GM12891 (cell line): ENCODE data around the gene SMIM35.

Experiments used
- DNase-seq: peaks from one replicate; pipeline ENCODE4 v3.0.0; 2011; ENCODE audit warnings: low spot score; ENCODE audit not compliant: insufficient read length
- FAIRE-seq: peaks from 2 replicates; lab custom pipeline; 2011; peaks lifted over from hg19 to GRCh38; lab: Jason Lieb, UNC
- PAX5 ChIP-seq: IDR thresholded peaks from 2 replicates; pipeline ENCODE4 v1.6.1; 2011; ENCODE audit warnings: low read length, moderate library complexity, mild to moderate bottlenecking; ENCODE audit not compliant: insufficient read depth, severe bottlenecking
- POLR2A ChIP-seq: IDR thresholded peaks from 2 replicates; pipeline ENCODE4 v1.6.1; 2011; ENCODE audit warnings: low read depth, low read length, control low read depth
- POLR2AphosphoS5 ChIP-seq: IDR thresholded peaks from 2 replicates; pipeline ENCODE4 v1.6.1; 2011; ENCODE audit warnings: low read depth, low read length, control low read depth
- POU2F2 ChIP-seq: IDR thresholded peaks from 2 replicates; pipeline ENCODE4 v1.6.1; 2011; ENCODE audit warnings: low read depth, mild to moderate bottlenecking, control low read depth, low read length, moderate library complexity
- SPI1 ChIP-seq: IDR thresholded peaks from 2 replicates; pipeline ENCODE4 v1.6.1; 2011; ENCODE audit warnings: low read depth, low read length, control low read depth
- TAF1 ChIP-seq: IDR thresholded peaks from 2 replicates; pipeline ENCODE4 v1.6.1; 2011; ENCODE audit warnings: low read depth, low read length, control low read depth

Gene SMIM35

DNA sequence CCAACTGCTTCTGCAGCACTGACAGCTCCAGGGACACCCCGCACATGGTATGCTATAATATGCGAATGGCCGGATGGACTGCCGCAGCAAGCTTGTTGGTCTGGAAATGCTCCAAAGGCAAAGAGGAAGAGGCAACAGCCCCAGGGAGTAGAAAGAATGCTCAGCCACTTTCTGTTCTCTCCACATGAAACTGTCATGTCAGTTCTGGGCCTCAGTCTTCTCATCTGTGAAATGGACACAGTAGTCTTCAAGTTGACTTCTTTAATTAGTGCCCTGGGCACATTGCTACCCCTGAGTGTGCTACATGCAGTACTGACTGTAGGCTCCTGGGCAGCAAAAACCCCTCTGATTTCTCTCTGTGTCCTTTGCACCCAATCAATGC lies 80.6 kb downstream of the SMIM35 start:
- TF ChIP-seq SPI1: peak; percentile 27; the same call in 1 of the 2 replicates
- no peak for TF ChIP-seq TAF1
- DNase-seq: no peak
- FAIRE-seq: no peak

DNA sequence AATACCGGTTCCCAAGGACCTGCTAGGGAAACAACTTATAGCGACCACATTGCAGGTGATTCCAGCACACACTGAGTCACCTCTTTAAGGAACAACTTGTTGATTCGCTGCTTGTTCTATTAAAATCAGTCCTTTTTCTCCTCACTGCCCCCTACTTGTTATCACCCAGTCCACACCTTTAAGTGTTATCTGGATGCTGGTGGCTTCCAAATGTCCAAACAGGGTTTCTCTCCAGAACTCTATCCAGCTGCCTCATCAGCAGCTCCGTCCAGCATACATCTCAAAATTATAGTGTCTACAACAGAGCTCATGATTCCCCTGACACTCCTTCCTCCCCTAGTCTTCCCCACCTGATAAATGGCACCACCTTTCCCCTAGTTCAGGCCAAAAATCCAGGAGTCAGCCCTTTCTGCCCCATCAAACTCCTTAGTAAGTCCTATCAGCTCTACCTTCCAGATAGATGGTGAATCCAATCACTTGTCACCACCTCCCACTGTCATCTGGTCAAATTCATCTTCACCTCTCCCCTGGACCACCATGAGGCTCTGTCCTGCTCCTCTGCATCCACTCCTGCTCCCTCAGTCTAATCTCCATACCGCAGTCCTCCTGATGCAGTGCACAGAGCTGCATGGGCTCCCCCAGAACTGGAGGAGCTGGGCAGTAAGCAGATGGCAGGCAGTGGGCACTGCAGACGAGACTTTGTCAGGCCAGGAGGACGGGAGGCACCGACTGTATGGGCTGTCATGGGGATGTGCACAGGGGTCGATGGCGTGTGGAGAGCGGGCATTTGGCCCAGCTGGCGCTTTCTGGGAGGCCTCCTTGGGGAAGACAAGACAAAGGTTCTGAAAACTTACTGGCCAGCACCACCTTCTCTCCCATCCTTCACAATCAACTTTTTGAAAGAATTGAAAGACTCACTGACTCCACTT lies 81.3 kb downstream of the SMIM35 start:
- no peak for FAIRE-seq
- TF ChIP-seq SPI1 (no peak), PAX5 (no peak), POLR2AphosphoS5 (no peak), POLR2A (no peak), TAF1 (no peak)
- no peak for DNase-seq

DNA sequence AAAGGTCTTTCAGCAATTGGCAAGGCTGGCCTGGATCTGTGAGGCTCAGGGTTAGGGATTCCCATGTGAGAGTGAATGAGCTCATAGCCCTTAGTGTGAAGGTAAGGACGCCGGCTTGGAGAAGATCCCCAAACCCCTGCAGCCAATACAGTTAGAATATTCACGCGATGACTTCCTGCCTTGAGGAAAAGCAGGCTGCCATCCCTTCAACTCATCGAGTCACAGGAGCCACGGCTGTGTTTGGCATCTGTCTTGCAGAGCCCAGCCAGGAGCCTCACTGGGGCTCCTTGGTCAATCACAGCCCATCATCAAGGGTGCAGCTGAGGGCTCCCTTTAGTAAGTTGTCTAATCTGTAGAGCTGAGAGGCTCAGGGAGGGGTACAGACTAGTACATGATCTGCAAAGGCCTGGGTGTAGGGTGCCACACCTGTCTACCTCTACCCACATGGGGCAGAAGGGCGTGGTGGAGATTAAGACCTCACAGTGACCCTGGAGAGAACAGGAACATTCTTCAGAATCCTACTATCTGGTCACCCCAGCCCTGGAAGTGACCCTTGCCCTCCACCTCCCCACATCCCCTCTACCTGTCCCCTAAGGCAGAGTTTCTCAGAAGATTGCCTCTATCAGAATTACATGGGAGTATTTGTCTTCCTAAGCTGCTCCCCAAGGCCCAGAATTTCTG lies 82.1 kb downstream of the SMIM35 start:
- FAIRE-seq: no peak
- DNase-seq: no peak
- TF ChIP-seq POLR2A: no peak
- no peak for TF ChIP-seq POU2F2
- TF ChIP-seq PAX5: no peak
- no peak for TF ChIP-seq POLR2AphosphoS5
- no peak for TF ChIP-seq TAF1
- no peak for TF ChIP-seq SPI1

DNA sequence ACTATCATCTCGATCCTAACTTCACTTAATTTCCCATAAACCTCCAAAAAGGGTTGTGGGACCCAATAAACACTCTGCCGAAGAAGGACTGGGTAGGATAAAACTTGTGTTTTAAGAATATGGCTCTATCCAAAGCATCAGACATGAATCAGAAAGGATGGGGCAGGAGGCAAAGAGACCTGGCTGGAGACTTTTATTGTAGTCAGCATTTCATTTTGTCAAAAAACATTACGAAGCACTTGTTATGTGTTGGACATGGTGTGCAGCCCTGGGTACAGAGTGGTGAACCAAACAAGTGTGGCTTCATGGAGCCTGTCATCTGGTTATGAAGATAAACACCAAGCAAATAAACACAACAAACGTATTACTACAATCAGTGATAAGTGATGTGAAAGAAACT lies 83.3 kb downstream of the SMIM35 start:
- no peak for TF ChIP-seq POLR2A
- no peak for TF ChIP-seq POU2F2
- no peak for TF ChIP-seq SPI1
- TF ChIP-seq POLR2AphosphoS5: no peak
- TF ChIP-seq PAX5: no peak
- no peak for TF ChIP-seq TAF1
- FAIRE-seq: peak; percentile 45
- no peak for DNase-seq

DNA sequence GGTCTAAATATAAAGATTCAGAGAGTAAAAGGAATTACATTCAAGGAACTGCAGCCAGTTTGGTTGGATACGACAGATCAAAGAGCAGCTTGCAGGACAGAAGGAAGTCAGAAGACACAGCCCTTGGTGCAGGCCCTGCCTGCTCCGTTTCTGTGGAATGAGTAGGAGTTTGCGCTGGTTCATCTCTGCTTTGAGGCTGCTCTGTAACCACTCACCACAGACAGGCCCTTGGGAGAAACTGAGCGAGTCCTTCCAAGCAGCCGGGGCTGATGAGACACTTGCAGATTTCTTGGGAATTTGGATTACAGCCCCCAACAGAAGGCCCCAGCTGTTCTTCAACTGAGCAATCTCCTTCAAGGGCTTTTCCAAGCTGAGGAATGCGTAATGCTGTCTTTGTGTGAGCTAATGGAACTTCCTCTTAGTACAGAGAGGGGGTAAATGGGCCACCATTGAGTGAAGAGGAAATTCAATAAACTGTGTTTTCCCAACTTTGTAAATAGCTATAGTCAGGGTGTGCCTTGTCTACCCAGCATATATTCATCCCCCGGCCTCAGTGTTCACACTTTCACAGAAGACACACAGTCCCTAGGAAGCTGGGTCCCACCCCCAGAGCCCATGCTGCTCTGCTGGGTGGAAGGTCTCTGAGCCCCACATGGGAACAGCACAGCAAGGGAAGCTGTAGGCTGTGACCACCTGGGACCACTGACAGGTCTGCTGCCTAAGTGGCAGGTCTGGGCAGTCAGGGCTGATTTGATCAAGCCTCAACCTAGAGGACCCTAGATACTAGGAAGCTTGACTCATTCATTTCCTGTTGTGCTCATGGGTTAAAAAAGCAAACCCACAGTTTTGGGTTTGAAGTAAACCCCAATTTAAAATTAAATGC lies 84.0 kb downstream of the SMIM35 start:
- TF ChIP-seq POLR2A: peak; percentile 44; the same call in 1 of the 2 replicates
- TF ChIP-seq TAF1: no peak
- TF ChIP-seq SPI1: no peak
- TF ChIP-seq PAX5: no peak
- peak; percentile 44; the same call in 1 of the 2 replicates for TF ChIP-seq POU2F2
- TF ChIP-seq POLR2AphosphoS5: no peak
- peak; percentile 73 for FAIRE-seq
- no peak for DNase-seq

DNA sequence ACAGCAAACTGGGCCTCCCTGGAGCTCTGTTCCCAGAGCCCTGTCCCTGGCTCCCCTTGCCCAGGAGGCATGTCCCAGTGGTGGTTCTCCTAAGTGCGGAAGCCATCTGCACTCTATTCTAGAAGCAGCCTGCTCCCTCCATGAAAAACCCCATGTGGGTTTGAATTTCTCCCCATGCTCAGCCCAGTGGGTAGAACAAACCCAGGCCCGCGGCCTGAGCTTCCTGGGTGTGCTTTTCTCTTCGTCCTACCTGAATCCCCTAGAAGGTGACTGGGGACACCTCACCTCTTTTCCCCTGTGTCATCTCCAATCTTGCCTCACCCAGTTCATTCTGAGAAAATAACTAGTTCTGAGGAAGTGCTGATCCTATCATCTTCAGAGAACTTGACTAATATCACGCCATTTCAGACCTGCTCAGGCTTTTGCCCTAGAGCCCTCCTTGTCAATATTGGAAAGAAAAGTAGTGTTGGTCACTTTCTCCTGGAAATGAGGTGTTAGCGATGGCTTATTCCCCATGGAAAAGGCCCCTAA lies 84.7 kb downstream of the SMIM35 start:
- TF ChIP-seq SPI1 (peak; percentile 55), POLR2AphosphoS5 (no peak), POLR2A (no peak), PAX5 (no peak)
- FAIRE-seq (no peak), DNase-seq (no peak)

DNA sequence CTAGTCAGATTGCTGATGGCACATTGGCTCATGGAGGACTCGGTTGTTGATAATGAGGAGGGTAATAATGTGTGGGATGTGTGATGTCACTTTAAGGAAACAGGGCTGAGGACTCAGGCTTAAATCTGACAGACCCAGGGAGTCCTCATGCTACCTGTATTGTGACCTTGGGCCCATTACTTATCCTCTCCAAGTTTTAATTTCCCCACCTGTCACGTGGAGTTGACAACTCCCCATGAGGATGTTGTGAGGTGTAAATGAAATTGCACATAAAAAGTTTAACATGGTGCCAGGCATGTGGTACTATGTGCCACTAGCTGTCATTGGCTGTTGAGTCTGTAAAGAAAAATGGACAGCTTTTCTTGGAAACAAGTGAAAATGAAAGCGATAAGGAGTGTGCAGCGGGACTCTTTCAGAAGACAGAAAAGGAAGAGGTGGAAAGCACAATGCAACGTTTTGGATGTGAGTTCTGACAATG lies 85.2 kb downstream of the SMIM35 start:
- no peak for TF ChIP-seq POU2F2
- no peak for TF ChIP-seq POLR2A
- TF ChIP-seq TAF1: no peak
- no peak for TF ChIP-seq SPI1
- no peak for TF ChIP-seq POLR2AphosphoS5
- no peak for TF ChIP-seq PAX5
- FAIRE-seq: no peak
- no peak for DNase-seq

DNA sequence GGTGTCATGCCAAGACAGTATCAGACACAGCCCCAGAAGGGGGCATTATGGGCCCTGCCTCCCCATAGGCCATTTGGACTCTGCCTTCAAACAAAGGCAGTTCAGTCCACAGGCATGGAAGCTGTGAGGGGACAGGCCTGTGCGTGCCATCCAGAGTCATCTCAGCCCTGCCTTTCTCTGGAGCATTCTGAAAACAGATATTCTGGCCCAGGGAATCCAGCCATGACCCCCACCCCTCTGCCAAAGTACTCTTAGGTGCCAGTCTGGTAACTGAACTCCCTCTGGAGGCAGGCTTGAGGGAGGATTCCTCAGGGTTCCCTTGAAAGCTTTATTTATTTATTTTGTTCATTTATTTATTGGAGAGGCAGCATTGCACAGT lies 85.9 kb downstream of the SMIM35 start:
- no peak for TF ChIP-seq TAF1
- TF ChIP-seq PAX5: no peak
- TF ChIP-seq POU2F2: no peak
- no peak for TF ChIP-seq SPI1
- TF ChIP-seq POLR2A: no peak
- no peak for TF ChIP-seq POLR2AphosphoS5
- no peak for DNase-seq
- FAIRE-seq: no peak
